Stimulated activated CD8-positive, alpha-beta memory T cell treated with anti-CD3 and anti-CD28 coated beads, Interleukin-4, amount 100 ng/mL, for 48 hours (primary cell): Measurements from ENCODE around the gene STK38L.

Experiments used
- DNase-seq: peaks from one replicate; pipeline ENCODE4 v3.0.0-alpha.2; 2020

Gene STK38L

GRCh38 chr12:27359578-27360340, 115.7 kb downstream of the STK38L start:
- DNase-seq: no peak

DNA sequence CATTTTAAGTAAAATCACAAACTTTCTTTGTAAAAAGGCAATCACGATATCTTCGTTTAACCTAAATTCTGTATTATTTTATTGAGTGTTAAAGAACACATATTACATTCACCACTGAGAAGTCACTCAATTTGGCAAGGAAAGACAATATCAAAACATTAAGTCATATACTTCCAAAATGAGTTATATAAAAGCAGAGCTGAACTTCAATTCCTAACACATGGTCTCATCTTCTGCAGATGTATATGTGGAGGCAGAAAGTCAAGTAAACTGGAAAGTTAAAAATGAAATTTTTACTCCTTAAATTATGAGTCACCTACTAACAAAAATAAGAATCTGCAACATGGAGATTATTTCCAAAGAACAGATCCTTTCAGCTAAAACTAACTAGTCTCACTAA, 117.3 kb downstream of the STK38L start:
- DNase-seq: no peak

- DNase-seq: no peak
These were observed 122.5 kb downstream of the STK38L start for GRCh38 chr12:27366621-27367020.

- DNase-seq: no peak
These were observed 123.0 kb downstream of the STK38L start for GRCh38 chr12:27367078-27367477.
